Stomach (tissue), 9 donors: ENCODE data around the gene SMIM31. TPM values are rescaled to one million over a fixed set of nuclear protein-coding genes. Genes with fewer than 3 reads are reported as not detected.

Experiments
- DNase-seq, 2 donors: peaks; one replicate each; pipeline versions ENCODE4 v3.0.0 to v3.0.0-alpha.2; 2013 to 2019
- H3K27ac ChIP-seq, 5 donors: fragments of 200-600 bp in 4 of 5; sonication (generic) in 4 of 5; one replicate each; pipeline ENCODE4 v1.5.1; 2013 to 2019; ENCODE audit warnings: mild to moderate bottlenecking in 1 of 5, moderate library complexity in 1 of 5
- H3K27me3 ChIP-seq, 3 donors: fragments of 200-600 bp; sonication (generic); one replicate each; pipeline ENCODE4 v1.5.1; 2017 to 2019; ENCODE audit warnings: mixed run types in 1 of 3
- H3K36me3 ChIP-seq, 4 donors: fragments of 200-600 bp; sonication (generic); 1 replicate in 3 of 4; 2 replicates in 1 of 4; pipeline ENCODE4 v1.5.1; 2016 to 2019
- H3K4me1 ChIP-seq, 4 donors: fragments of 200-600 bp; sonication (generic); one replicate each; pipeline ENCODE4 v1.5.1; 2016 to 2019
- H3K4me3 ChIP-seq, 4 donors: fragments of 200-600 bp; sonication (generic) in 3 of 4; one replicate each; pipeline ENCODE4 v1.5.1; 2016 to 2019; ENCODE audit warnings: mild to moderate bottlenecking in 1 of 4
- H3K9me3 ChIP-seq, 4 donors: fragments of 200-600 bp; sonication (generic); one replicate each; pipeline ENCODE4 v1.5.1; 2016 to 2019
- CTCF ChIP-seq, 7 experiments: fragments of 450-650 bp in 4 of 7; fragments of 200-600 bp in 3 of 7; sonication (generic) in 3 of 7; IDR thresholded peaks; one replicate each; pipeline ENCODE4 v1.5.1; 2016 to 2019; ENCODE audit warnings: antibody characterized with exemption in 7 of 7, control low read depth in 2 of 7, mild to moderate bottlenecking in 1 of 7
- EP300 ChIP-seq: sonication (generic); formaldehyde crosslinking; IDR thresholded peaks from one replicate; pipeline ENCODE4 v1.6.1; 2017; ENCODE audit warnings: antibody characterized with exemption
- POLR2A ChIP-seq, 4 donors: fragments of 450-650 bp; IDR thresholded peaks; one replicate each; pipeline ENCODE4 v1.6.1; 2016; ENCODE audit warnings: antibody characterized with exemption in 4 of 4, control low read depth in 2 of 4, mild to moderate bottlenecking in 1 of 4, moderate library complexity in 1 of 4
- POLR2AphosphoS5 ChIP-seq, 3 donors: sonication (generic); formaldehyde crosslinking; IDR thresholded peaks; one replicate each; pipeline ENCODE4 v1.6.1; 2016; ENCODE audit warnings: antibody characterized with exemption in 3 of 3
- WGBS, 5 donors: extraction: QIAGEN DNeasy Blood & Tissue Kit in 3 of 5; methylation state at CpG; one replicate each; pipeline versions ENCODE4 v1.1.5 to v1.1.7; 2013 to 2018; 5-methylcytosine and 5-hydroxymethylcytosine counted together
- intact Hi-C: fragments of 100-400 bp; cut with DNase I; formaldehyde crosslinking; loops from one replicate; pipeline ENCODE4 v1.15.1; 2023; ENCODE audit warnings: low total_unique reads
- polyA plus RNA-seq, 3 donors: library from polyadenylated mRNA; stranded (reverse); fragments of 200-250 nt; gene quantifications; one replicate each; pipeline ENCODE4 v1.2.3, GENCODE V29; 2013
- total RNA-seq, 5 donors: library from RNA; depleted of rRNA; stranded (reverse); fragments of >200 nt; gene quantifications; one replicate each; pipeline versions ENCODE4 v1.1.0 to v1.2.3, GENCODE V29; 2014 to 2016
- donor health status: healthy with polysubstance abuse.
- donor health status: Bipolar disorder and iron deficiency.
- donor health status: healthy.

SMIM31 gene
- total and polyA plus RNA-seq, 8 donors = 0.70 to 21.7 (median 1.2) TPM; not detected in 4

- Histone ChIP-seq H3K4me3 (no peak overlapping the region), H3K27me3 (peaks cover 0 to 19% (median 0%) of the 10 kb centered on the region in 3 donors), H3K9me3 (no peaks in the 10 kb centered on the region), H3K27ac (no peak overlapping the region), H3K4me1 (peaks cover 0 to 4% (median 0%) of the 10 kb centered on the region in 4 donors), H3K36me3 (no peaks in the 10 kb centered on the region)
- no peak for DNase-seq
- 51 to 82% (median 68%) methylated on average over 5 of the region's 5 CpGs for WGBS, 5 donors
- intact Hi-C loops = no loop called here
- TF ChIP-seq POLR2A (IDR thresholded peaks at IDR 0.05) = no peak
- no peak for TF ChIP-seq EP300
- no peak for TF ChIP-seq POLR2AphosphoS5 (IDR thresholded peaks at IDR 0.05)
- TF ChIP-seq CTCF (IDR thresholded peaks at IDR 0.05) = no peak
These were observed 11.9 kb downstream of the SMIM31 start for GRCh38 chr4:164765833-164766232.

GRCh38 chr4:164768516-164768915 lies 14.6 kb downstream of the SMIM31 start:
- TF ChIP-seq CTCF (IDR thresholded peaks at IDR 0.05) = peak in 2 of 7 experiments; percentile 6 to 25
- no peak for TF ChIP-seq POLR2AphosphoS5 (IDR thresholded peaks at IDR 0.05)
- no peak for TF ChIP-seq POLR2A (IDR thresholded peaks at IDR 0.05)
- TF ChIP-seq EP300 = no peak
- intact Hi-C loops = no loop called here
- Histone ChIP-seq H3K27me3 (peaks cover 0 to 12% (median 0%) of the 10 kb centered on the region in 3 donors), H3K9me3 (no peaks in the 10 kb centered on the region), H3K4me1 (peaks cover 0 to 4% (median 0%) of the 10 kb centered on the region in 4 donors), H3K36me3 (no peaks in the 10 kb centered on the region), H3K4me3 (no peak overlapping the region), H3K27ac (no peak overlapping the region)
- 38 to 52% (median 46%) methylated on average over 5 of the region's 5 CpGs for WGBS, 5 donors
- no peak for DNase-seq

GRCh38 chr4:164770010-164770724 lies 16.2 kb downstream of the SMIM31 start:
- intact Hi-C loops = no loop called here
- no peaks in the 10 kb centered on the region for H3K36me3 ChIP-seq
- peaks cover 0 to 4% (median 0%) of the 10 kb centered on the region in 4 donors for H3K4me1 ChIP-seq
- 31 to 53% (median 48%) methylated on average over 4 of the region's 4 CpGs for WGBS, 5 donors
- no peak for TF ChIP-seq CTCF (IDR thresholded peaks at IDR 0.05)
- H3K4me3 ChIP-seq = no peak overlapping the region
- no peaks in the 10 kb centered on the region for H3K9me3 ChIP-seq
- H3K27ac ChIP-seq = peak overlapping the region in 1 of 5 donors; percentile 20
- DNase-seq = no peak
- H3K27me3 ChIP-seq = peaks cover 0 to 12% (median 0%) of the 10 kb centered on the region in 3 donors

- intact Hi-C loops = no loop called here
- Histone ChIP-seq H3K27me3 (peaks cover 0 to 9% (median 0%) of the 10 kb centered on the region in 3 donors), H3K9me3 (no peaks in the 10 kb centered on the region), H3K27ac (no peak overlapping the region), H3K36me3 (no peaks in the 10 kb centered on the region), H3K4me1 (peaks cover 0 to 4% (median 0%) of the 10 kb centered on the region in 4 donors), H3K4me3 (no peak overlapping the region)
- WGBS, 5 donors = 71 to 87% (median 73%) methylated on average over 5 of the region's 5 CpGs
- no peak for DNase-seq
- TF ChIP-seq CTCF (IDR thresholded peaks at IDR 0.05) = no peak
- TF ChIP-seq POLR2A (IDR thresholded peaks at IDR 0.05) = no peak
- TF ChIP-seq POLR2AphosphoS5 (IDR thresholded peaks at IDR 0.05) = no peak
- TF ChIP-seq EP300 = no peak
These were observed 17.2 kb downstream of the SMIM31 start for GRCh38 chr4:164771088-164771487.
